ENCODE measurements around the gene ZNF644.
"Not testable (repeated sequence)": the region's sequence is repeated elsewhere in the genome, so short reads cannot be mapped to it uniquely, and the experiment has no call there.

DNA sequence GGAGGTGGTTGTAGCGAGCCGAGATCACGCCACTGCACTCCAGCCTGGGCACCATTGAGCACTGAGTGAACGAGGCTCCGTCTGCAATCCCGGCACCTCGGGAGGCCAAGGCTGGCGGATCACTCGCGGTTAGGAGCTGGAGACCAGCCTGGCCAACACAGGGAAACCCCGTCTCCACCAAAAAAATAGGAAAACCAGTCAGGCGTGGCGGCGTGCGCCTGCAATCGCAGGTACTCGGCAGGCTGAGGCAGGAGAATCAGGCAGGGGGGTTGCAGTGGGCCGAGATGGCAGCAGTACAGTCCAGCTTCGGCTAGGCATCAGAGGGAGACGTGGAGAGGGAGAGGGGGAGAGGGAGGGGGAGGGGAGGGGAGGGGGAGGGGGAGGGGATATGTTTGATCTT lies 129.6 kb downstream of the ZNF644 start:
- TF ChIP-seq, protein P1, sequence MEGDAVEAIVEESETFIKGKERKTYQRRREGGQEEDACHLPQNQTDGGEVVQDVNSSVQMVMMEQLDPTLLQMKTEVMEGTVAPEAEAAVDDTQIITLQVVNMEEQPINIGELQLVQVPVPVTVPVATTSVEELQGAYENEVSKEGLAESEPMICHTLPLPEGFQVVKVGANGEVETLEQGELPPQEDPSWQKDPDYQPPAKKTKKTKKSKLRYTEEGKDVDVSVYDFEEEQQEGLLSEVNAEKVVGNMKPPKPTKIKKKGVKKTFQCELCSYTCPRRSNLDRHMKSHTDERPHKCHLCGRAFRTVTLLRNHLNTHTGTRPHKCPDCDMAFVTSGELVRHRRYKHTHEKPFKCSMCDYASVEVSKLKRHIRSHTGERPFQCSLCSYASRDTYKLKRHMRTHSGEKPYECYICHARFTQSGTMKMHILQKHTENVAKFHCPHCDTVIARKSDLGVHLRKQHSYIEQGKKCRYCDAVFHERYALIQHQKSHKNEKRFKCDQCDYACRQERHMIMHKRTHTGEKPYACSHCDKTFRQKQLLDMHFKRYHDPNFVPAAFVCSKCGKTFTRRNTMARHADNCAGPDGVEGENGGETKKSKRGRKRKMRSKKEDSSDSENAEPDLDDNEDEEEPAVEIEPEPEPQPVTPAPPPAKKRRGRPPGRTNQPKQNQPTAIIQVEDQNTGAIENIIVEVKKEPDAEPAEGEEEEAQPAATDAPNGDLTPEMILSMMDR (IDR thresholded peaks at IDR 0.05) = not testable (repeated sequence)
- not testable (repeated sequence) for TF ChIP-seq EZH2 (IDR thresholded peaks at IDR 0.05; ENCODE audit: borderline replicate concordance, insufficient read depth, low read depth, low read length, poor library complexity, severe bottlenecking)
